ENCODE results near the gene TXLNA.
A peak's percentile ranks its signal among the peaks of the same experiment; 100 is the strongest.

Gene TXLNA

GRCh38 chr1:32186077-32186476, 6.6 kb downstream of the TXLNA start:
- no peak for DNase-seq

GRCh38 chr1:32186491-32186890, 7.0 kb downstream of the TXLNA start:
- no peak for DNase-seq

GRCh38 chr1:32187850-32188249, 8.4 kb downstream of the TXLNA start:
- DNase-seq, result no peak

DNA sequence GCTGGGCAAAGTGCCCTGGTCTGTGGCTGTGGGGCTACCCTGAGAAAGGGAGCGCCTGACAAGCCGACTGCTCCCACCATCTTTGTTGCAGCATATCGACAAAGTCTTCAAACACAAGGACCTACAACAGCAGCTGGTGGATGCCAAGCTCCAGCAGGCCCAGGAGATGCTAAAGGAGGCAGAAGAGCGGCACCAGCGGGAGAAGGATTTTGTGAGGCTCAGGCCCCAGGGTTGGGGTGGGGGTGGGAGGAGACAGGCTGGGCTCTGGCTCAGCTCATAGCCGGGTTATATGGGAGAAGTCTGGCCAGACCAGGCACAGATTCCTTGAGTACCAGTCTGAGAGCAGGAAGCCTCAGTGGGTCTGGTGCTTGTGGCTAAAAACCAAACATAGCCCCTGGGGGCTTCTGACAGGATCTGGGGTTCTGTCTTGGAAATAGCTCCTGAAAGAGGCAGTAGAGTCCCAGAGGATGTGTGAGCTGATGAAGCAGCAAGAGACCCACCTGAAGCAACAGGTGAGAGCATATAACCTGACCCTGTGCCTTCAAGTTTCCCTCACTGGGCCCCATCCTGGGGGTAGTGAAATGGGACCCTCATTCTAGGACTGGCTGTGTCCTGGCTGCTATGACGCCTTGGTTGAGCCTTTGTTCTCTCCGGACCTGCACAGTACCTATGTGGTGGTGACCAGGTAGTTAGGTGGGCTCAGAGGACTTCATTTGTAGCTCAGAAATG, 12.9 kb downstream of the TXLNA start:
- no peak for DNase-seq

GRCh38 chr1:32194984-32195383, 15.5 kb downstream of the TXLNA start:
- DNase-seq, result no peak

- no peak for DNase-seq
Measured at GRCh38 chr1:32195531-32195930, 16.1 kb downstream of the TXLNA start.

DNA sequence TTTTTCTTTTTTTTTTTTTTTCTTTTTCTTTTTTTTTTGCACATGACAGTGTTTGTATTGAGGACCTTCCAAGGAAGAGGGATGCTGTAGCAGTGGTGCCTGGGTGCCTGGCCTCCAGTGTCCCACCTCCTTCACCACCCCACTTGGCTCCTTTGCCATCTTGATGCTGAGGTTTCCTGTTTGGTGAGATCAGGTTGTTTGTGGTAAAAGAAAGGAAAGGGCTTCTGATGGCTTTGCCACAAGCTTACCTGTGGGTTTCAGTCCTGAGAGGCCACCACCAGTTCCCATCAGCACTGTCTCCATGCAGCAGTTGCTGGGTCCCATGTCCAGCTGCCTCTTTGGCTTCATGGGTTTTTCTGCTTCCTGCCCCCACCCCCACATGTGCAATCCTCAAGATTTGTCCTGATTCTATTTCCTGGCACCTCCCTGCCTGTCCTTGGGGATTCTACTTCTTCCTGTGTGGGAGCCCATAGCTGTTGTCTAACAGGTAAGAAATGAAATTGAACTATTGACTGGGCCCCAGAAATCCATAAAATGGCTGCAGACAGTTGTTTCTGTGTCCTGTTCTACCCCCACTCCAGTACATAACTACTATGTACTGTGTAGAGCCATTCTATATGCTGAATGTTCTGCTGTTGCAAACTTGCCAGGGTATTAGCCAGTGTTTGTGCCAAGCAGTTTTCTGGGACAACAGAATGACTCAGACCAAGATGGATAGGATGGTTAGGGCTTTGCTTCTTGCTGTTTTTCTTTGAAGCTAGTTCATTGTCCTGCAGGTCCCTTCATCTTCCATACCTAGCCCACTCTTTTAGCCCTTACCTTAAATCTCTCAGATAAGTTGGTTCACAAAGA, 16.7 kb downstream of the TXLNA start:
- DNase-seq, result no peak

DNA sequence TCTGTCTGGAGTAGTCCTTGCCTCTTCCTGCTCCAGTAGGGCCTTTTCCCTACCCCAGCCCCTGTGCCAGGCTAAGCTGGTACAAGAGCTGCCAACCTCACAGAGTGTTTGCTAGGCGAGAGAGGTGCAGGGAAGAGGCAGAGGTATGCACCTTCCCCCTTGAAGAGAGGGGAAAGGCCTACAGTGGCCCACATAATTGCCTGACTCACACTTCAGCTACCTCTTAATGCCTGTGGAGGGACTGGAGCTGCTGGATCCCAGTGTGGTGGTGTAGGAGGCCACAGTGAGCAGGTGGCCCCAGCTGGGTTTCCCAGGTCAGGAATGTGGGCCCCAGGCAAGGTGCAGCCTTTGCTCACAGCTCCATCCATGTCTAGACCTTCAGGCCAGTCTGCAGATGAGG, 17.6 kb downstream of the TXLNA start:
- no peak for DNase-seq

GRCh38 chr1:32197837-32198236, 18.4 kb downstream of the TXLNA start:
- no peak for DNase-seq

- no peak for DNase-seq
Measured at GRCh38 chr1:32198237-32199042, 19.0 kb downstream of the TXLNA start.

DNA sequence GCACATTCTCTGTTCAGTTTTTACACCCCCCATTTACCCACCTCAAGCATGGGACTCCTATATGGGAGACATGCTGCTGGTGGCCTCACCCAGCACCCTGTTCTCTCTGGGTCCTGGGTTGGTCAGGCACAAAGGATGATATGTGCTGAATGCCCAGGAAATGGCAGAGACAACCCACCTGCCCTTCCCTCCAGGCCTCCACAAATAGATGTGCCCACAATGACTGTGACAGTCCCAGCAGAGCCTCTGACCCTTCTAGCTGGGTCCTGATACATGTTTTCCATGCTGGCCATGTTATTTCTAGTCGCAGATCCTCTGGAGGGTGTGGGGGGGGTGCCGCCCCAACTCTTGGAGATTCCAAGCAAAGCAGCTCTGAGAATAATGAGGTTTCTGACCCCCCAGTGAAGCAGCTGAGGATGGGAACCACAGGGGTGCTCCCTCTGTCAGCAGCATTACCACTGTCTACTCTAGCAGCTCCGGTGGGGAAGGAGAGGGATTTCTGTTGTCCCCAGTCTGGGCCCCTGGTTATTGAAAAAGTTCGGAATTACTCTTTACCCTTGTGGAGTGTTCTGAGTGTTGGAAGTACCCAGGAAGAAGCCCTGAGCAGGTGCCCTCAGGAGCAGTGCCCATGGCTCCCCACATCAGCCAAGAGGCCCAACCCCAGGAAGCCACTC, 19.7 kb downstream of the TXLNA start:
- DNase-seq, result no peak

DNA sequence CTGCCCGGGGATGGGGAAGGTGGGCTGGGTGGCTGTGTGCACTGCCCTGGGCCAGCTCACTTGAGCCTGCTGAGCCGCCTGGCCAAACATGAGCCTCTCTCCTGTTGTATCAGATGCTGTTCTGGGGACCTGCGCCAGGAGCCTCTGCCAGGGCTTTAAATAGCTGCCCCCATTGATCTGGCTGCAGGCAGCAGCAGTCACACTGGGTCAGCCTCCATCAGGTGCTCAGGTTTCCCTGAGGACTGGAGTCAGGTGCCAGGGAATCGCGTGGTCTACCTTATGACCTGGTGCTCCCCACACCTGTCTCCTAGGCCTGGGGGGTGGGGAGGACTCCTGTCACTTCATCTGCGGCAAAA, 20.2 kb downstream of the TXLNA start:
- DNase-seq, result no peak

- peak; percentile 40 for DNase-seq
Measured at GRCh38 chr1:32200226-32201010, 20.9 kb downstream of the TXLNA start, which contains the start of gene CCDC28B. CCDC28B (plus strand) TSS chr1:32200595; CDS start chr1:32201936, 1,341 bp downstream.

DNA sequence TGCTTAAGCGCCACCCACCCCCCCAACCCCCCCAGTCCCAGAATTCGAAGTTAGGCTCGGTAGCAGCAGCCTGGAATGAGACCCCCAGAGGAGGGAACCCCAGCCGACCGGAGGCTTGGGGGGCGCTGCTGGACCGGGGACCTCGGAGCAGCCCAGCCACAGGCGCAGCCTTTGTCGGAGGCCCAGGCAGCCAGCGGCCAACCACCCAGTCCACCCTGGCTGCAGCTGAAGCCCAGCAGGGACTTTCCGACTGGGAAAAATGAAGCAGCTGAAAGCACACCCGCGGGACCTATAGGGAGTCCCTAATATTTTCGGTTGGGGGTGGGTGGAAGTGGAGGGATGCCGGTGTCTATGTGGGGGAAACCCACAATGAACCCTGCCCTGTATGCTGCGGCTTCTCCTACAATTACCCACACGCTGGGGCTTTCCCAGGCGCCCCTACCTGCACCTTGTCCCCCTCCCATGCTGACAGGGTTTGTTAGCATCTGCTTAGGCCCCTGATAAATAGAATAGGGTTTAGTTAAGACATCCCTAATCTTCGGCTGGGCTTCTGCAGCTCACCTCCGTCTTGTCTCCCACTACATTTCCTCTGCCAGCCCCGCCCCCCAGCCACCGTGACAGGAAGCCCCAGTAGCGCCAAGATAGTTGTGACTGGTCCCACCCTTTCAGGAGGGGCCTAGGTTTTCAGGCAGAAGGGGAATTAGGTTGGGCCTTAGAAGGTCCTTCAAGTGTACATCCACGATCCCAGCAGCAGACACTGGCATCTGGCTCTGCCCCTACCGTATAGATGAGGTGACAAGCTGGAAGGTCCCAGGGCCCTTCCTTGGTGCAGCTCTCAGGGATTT, 21.8 kb downstream of the TXLNA start:
- DNase-seq, result peak; percentile 72

- no peak for DNase-seq
Measured at GRCh38 chr1:32204943-32205361, 25.5 kb downstream of the TXLNA start.

- DNase-seq, result peak; percentile 81
Measured at GRCh38 chr1:32205401-32206370, 26.2 kb downstream of the TXLNA start, which contains the start of gene IQCC. IQCC (plus strand) TSS chr1:32205671; CDS start chr1:32205682, 11 bp downstream.

DNA sequence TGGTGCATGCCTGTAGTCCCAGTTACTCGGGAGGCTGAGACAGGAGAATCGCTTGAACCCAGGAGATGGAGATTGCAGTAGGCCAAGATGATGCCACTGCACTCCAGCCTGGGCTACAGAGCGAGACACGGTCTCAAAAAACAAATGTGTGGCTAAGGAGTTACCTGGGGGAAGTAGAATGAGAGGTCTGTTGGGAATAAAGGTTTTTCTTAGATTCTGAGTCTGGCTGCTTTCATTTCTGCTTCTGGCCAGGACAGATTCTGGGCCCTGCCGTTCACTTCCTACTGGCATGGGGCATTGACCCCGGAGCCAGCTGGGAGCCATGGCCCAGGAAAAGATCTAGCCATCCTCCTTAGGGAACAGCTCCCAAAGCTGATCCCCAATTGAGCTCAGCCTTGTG, 29.0 kb downstream of the TXLNA start:
- DNase-seq, result no peak

DNA sequence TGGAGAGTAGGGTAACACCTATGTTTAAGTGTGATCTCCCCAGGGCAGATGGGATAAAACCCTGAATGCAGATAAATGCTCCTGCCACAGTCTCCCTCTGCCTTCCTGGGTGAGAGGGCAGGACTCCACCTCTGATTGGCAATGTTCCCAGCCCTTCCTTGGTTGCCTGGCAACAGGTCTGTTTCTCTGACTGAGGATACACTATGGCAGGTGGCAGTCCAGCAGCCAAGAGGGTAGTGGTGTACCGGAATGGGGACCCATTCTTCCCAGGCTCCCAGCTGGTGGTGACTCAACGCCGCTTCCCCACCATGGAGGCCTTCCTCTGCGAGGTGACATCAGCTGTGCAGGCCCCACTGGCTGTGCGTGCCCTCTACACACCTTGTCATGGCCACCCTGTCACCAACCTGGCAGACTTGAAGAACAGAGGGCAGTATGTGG, 29.4 kb downstream of the TXLNA start, which contains the start of gene DCDC2B:
DCDC2B (plus strand) TSS at position 199 of the 438 bp plus-strand sequence; CDS start at position 204, 5 bp downstream.
- DNase-seq, result no peak
